Thyroid gland (tissue), 4 donors: ENCODE results near the gene CSF2RB.

Experiments
- CTCF ChIP-seq, 6 experiments: fragments of 200-600 bp in 3 of 6; fragments of 450-650 bp in 3 of 6; sonication (generic) in 3 of 6; IDR thresholded peaks; one replicate each; pipeline ENCODE4 v1.5.1; 2016 to 2019; ENCODE audit warnings: antibody characterized with exemption in 6 of 6, mild to moderate bottlenecking in 2 of 6, inconsistent platforms in 1 of 6, moderate library complexity in 1 of 6
- POLR2A ChIP-seq, 2 donors: fragments of 450-650 bp; IDR thresholded peaks; one replicate each; pipeline ENCODE4 v1.6.1; 2017; ENCODE audit warnings: antibody characterized with exemption in 2 of 2, mild to moderate bottlenecking in 2 of 2, moderate library complexity in 1 of 2

- TF ChIP-seq CTCF (IDR thresholded peaks at IDR 0.05) (no peak), POLR2A (IDR thresholded peaks at IDR 0.05) (no peak)
These were observed 9.3 kb downstream of the CSF2RB start for GRCh38 chr22:36922711-36923110.
